K562 (cell line): ENCODE measurements around the gene PDIA5. TPM values are rescaled to one million over a fixed set of nuclear protein-coding genes. Genes with fewer than 3 reads are reported as not detected.

Experiments used
- ATAC-seq: fragments of 200-7000 bp; cut with Tn5 transposase; 3 replicates; pipeline ENCODE4 v1.9.1; 2020; ENCODE audit warnings: moderate library complexity
- BruUV-seq: library from RNA; stranded (reverse); fragments of 400-500 nt; replicated peaks from 2 replicates; lab custom pipeline; 2021; lab: Mats Ljungman, UMichigan
- CTCF ChIA-PET: fragments of 300-600 bp; formaldehyde crosslinking; extraction: SDS; loops from one replicate; lab custom pipeline; 2021; ENCODE audit warnings: low intra/inter-chr PET ratio; lab: Yijun Ruan, JAX
- POLR2A ChIA-PET: fragments of 300-600, 350-650 bp; sonication (Branson Sonifier 250); formaldehyde crosslinking; extraction: SDS; loops from one replicate; lab custom pipeline; 2021; ENCODE audit warnings: antibody characterized with exemption, inconsistent platforms; lab: Yijun Ruan, JAX
- DNase-seq, 4 experiments: peaks; one replicate each; pipeline versions ENCODE4 v3.0.0 to v3.0.0-alpha.2; 2011 to 2018; ENCODE audit warnings: low spot score in 3 of 4, mixed read lengths in 3 of 4; ENCODE audit errors: extremely low read depth in 1 of 4
- FAIRE-seq: peaks from 2 replicates; lab custom pipeline; 2011; peaks lifted over from hg19 to GRCh38; lab: Jason Lieb, UNC
- H2AFZ ChIP-seq: 2 replicates; pipeline ENCODE4 v1.6.0; 2011; ENCODE audit warnings: low read depth, low read length, control low read depth, inconsistent platforms
- H3K27ac ChIP-seq: fragments of 200-600 bp; 3 replicates; pipeline ENCODE4 v1.8.0; 2011; ENCODE audit warnings: low read depth, mild to moderate bottlenecking, control low read depth, inconsistent platforms, low read length, moderate library complexity, mixed read lengths; ENCODE audit errors: extremely low read depth
- H3K27me3 ChIP-seq, 2 experiments: fragments of 300-600 bp in 1 of 2; 2 replicates in 1 of 2; 3 replicates in 1 of 2; pipeline versions ENCODE4 v1.6.0 to v1.8.0; 2011; ENCODE audit warnings: inconsistent platforms in 2 of 2, low read length in 2 of 2, mild to moderate bottlenecking in 1 of 2, mixed read lengths in 1 of 2, moderate library complexity in 1 of 2; ENCODE audit not compliant: control insufficient read depth in 2 of 2, insufficient read depth in 2 of 2
- H3K36me3 ChIP-seq: fragments of 300-600 bp; 3 replicates; pipeline ENCODE4 v1.8.0; 2011; ENCODE audit warnings: mild to moderate bottlenecking, low read length, inconsistent platforms; ENCODE audit not compliant: control insufficient read depth, insufficient read depth
- H3K4me1 ChIP-seq, 2 experiments: fragments of 200-600 bp in 1 of 2; replicated peaks in 1 of 2; 2 replicates in 1 of 2; 3 replicates in 1 of 2; pipeline versions ENCODE4 v1.5.1 to v1.8.0; 2011; ENCODE audit warnings: inconsistent platforms in 2 of 2, low read length in 2 of 2, mild to moderate bottlenecking in 1 of 2, mixed read lengths in 1 of 2, moderate library complexity in 1 of 2; ENCODE audit not compliant: control insufficient read depth in 2 of 2, insufficient read depth in 2 of 2
- H3K4me2 ChIP-seq: 2 replicates; pipeline ENCODE4 v1.6.1; 2011; ENCODE audit warnings: low read length, control low read depth, inconsistent platforms, mixed read lengths; ENCODE audit not compliant: insufficient read depth
- H3K4me3 ChIP-seq: fragments of 200-600 bp; sonication (generic), shearing (Covaris generic); 2 replicates; pipeline ENCODE4 v1.5.1; 2016; ENCODE audit warnings: control low read depth, inconsistent platforms
- H3K79me2 ChIP-seq: fragments of 200-600 bp; 3 replicates; pipeline ENCODE4 v1.8.0; 2011; ENCODE audit warnings: low read length, inconsistent platforms; ENCODE audit not compliant: control insufficient read depth, insufficient read depth
- H3K9ac ChIP-seq, 2 experiments: 2 replicates each; pipeline versions ENCODE4 v1.6.0 to v1.6.1; 2011; ENCODE audit warnings: low read depth in 2 of 2, low read length in 2 of 2, control low read depth in 1 of 2, inconsistent platforms in 1 of 2, mild to moderate bottlenecking in 1 of 2, mixed read lengths in 1 of 2; ENCODE audit not compliant: insufficient read depth in 1 of 2
- H3K9me1 ChIP-seq: one replicate; pipeline ENCODE4 v1.6.0; 2011; ENCODE audit warnings: inconsistent platforms, mild to moderate bottlenecking, low read length, moderate library complexity; ENCODE audit not compliant: control insufficient read depth, insufficient read depth
- H3K9me3 ChIP-seq: replicated peaks from 2 replicates; pipeline ENCODE4 v1.5.1; 2011; ENCODE audit warnings: low read depth, low read length, inconsistent platforms; ENCODE audit not compliant: control insufficient read depth, insufficient read depth
- H4K20me1 ChIP-seq: replicated peaks from 2 replicates; pipeline ENCODE4 v1.6.1; 2011; ENCODE audit warnings: low read length, inconsistent platforms, mixed read lengths; ENCODE audit not compliant: control insufficient read depth, insufficient read depth
- ARNT ChIP-seq, 2 experiments: fragments of 450-650 bp; IDR thresholded peaks; 2 replicates each; pipeline ENCODE4 v1.6.1; 2016; ENCODE audit warnings: mild to moderate bottlenecking in 1 of 2
- KDM4B ChIP-seq, 2 experiments: fragments of 450-650 bp in 1 of 2; sonication (generic) in 1 of 2; IDR thresholded peaks; 2 replicates each; pipeline ENCODE4 v1.6.1; 2016 to 2017; ENCODE audit warnings: borderline replicate concordance in 2 of 2, antibody characterized with exemption in 1 of 2, low read depth in 1 of 2, mild to moderate bottlenecking in 1 of 2
- RNF2 ChIP-seq: sonication (generic); IDR thresholded peaks from 2 replicates; pipeline ENCODE4 v1.6.1; 2016
- WGBS: fragments of 100-300 bp; shearing (Covaris generic); methylation state at CpG from one replicate; pipeline ENCODE4 v1.1.6; 2016; ENCODE audit warnings: low coverage, mixed read lengths; ENCODE audit not compliant: insufficient coverage; ENCODE audit errors: missing lambda C conversion rate; 5-methylcytosine and 5-hydroxymethylcytosine counted together
- in situ Hi-C: fragments of 300-500 bp; cut with MboI; formaldehyde crosslinking; loops from 4 replicates; pipeline ENCODE4 v1.15.0; 2018; ENCODE audit warnings: inconsistent platforms, mixed read lengths
- intact Hi-C: fragments of 100-400 bp; cut with micrococcal nuclease; formaldehyde crosslinking; loops from 2 replicates; pipeline ENCODE4 v1.14.2; 2022
- polyA plus RNA-seq, 8 experiments: library from polyadenylated mRNA; depleted of rRNA in 4 of 8; stranded (reverse) in 5 of 8; unstranded in 3 of 8; fragments of >200 nt; fragmentation: Nextera tagmentation in 2 of 8; fragmentation: Illumina TruSeq in 1 of 8; extraction: Ambion mirVana in 2 of 8; extraction: Trizol in 1 of 8; gene quantifications; 2 replicates each; pipeline versions ENCODE4 v1.2.1 to v1.2.3, GENCODE V29; 2011 to 2014; ENCODE audit warnings: inconsistent platforms in 1 of 8, missing spikeins in 1 of 8
- total RNA-seq, 7 experiments: library from RNA; depleted of rRNA in 6 of 7; stranded (reverse); fragments of >200 nt in 6 of 7; fragmentation: Illumina TruSeq in 2 of 7; extraction: Trizol in 2 of 7; gene quantifications; 2 replicates each; pipeline versions ENCODE4 v1.2.1 to v1.2.3, GENCODE V29; 2011 to 2021; ENCODE audit warnings: low replicate concordance in 1 of 7
- TF ChIP-seq, protein P1 (sequence below): fragments of 450-650 bp; IDR thresholded peaks from 2 replicates; pipeline ENCODE4 v1.6.1; 2016
- TF ChIP-seq, protein P2 (sequence below): sonication (generic); formaldehyde crosslinking; IDR thresholded peaks from 2 replicates; pipeline ENCODE4 v1.8.0; 2022; ENCODE audit warnings: mild to moderate bottlenecking, missing genetic modification reagents

The PDIA5 gene
- total and polyA plus RNA-seq, 9 of the 15 experiments (the other 6 are each of a cell fraction or from before 2014, with no cell fraction given) = 3.4 to 31.8 (median 19.6) TPM

GRCh38 chr3:123054109-123054778 lies 12.6 kb upstream of the PDIA5 start:
- Histone ChIP-seq H3K4me1 (no peaks in the 10 kb centered on the region), H3K36me3 (no peaks in the 10 kb centered on the region), H3K9ac (no peak overlapping the region), H3K79me2 (no peaks in the 10 kb centered on the region), H3K9me3 (no peaks in the 10 kb centered on the region), H2AFZ (no peak overlapping the region), H3K4me3 (no peak overlapping the region), H3K27me3 (peaks cover 0 to 4% of the 10 kb centered on the region in 2 experiments; a peak in 3 of 5 replicates), H3K4me2 (no peak overlapping the region), H4K20me1 (no peaks in the 10 kb centered on the region), H3K9me1 (no peaks in the 10 kb centered on the region), H3K27ac (no peak overlapping the region)
- TF ChIP-seq KDM4B (IDR thresholded peaks at IDR 0.05; ENCODE audit: borderline replicate concordance in 2 of 2, low read depth in 1 of 2) (no peak), ARNT (IDR thresholded peaks at IDR 0.05) (no peak), RNF2 (no peak)
- TF ChIP-seq, protein P1, sequence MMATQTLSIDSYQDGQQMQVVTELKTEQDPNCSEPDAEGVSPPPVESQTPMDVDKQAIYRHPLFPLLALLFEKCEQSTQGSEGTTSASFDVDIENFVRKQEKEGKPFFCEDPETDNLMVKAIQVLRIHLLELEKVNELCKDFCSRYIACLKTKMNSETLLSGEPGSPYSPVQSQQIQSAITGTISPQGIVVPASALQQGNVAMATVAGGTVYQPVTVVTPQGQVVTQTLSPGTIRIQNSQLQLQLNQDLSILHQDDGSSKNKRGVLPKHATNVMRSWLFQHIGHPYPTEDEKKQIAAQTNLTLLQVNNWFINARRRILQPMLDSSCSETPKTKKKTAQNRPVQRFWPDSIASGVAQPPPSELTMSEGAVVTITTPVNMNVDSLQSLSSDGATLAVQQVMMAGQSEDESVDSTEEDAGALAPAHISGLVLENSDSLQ = 0 out of 2 replicates have a peak, but pooled peaks have one; percentile 17
- TF ChIP-seq, protein P2, sequence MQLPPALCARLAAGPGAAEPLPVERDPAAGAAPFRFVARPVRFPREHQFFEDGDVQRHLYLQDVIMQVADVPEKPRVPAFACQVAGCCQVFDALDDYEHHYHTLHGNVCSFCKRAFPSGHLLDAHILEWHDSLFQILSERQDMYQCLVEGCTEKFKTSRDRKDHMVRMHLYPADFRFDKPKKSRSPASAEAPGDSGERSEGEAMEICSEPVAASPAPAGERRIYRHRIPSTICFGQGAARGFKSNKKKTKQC (CRISPR knock-in tag) = no peak
- ATAC-seq = no peak
- no TSS peak for BruUV-seq
- POLR2A ChIA-PET = no interaction called here
- no peak for DNase-seq
- in situ Hi-C loops (no loop called here), intact Hi-C loops (no loop called here)
- FAIRE-seq = no peak
- 7% methylated on average over 5 of the region's 5 CpGs for WGBS
- CTCF ChIA-PET = no interaction called here
